SIG-M5 treated with dmso at 0.1 percent for 504 hours (cell line): ENCODE results near the gene VPS35.
"Not testable (repeated sequence)": the region's sequence is repeated elsewhere in the genome, so short reads cannot be mapped to it uniquely, and the experiment has no call there.

Experiments
- DNase-seq: peaks from one replicate; lab custom pipeline; 2025; ENCODE audit not compliant: unreplicated experiment; lab: John Stamatoyannopoulos, UW

Gene VPS35

DNA sequence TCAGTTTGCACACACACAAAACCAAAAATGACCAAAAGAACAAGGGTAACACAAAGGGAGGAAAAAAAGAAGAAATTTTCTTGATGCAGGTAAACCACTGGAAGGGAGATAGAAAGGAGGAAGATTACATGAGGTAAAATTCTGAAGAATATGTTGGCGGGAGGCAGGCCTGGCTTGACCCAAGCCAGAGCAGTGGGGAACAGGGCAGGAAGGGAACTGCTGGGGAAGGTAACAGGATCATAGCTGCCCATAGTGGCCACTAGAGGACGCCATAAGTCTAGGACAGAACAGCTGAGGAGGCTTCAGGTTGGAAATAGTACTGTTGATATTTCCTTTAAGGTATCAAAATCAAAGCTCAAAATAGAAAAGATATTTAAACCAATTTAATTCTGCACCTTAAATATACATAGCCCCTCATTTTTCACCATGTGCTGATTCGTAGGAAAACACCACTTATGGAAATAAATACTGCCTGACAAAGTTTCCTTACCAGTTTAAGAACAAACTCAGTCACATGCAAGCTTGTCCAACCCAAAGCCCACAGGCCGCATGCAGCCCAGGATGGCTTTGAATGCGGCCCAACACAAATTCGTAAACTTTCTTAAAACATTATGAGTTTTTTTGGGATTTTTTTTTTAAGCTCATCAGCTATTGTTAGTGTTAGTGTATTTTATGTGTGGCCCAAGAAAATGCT, 15.5 kb downstream of the VPS35 start:
- DNase-seq: peak; percentile 65

DNA sequence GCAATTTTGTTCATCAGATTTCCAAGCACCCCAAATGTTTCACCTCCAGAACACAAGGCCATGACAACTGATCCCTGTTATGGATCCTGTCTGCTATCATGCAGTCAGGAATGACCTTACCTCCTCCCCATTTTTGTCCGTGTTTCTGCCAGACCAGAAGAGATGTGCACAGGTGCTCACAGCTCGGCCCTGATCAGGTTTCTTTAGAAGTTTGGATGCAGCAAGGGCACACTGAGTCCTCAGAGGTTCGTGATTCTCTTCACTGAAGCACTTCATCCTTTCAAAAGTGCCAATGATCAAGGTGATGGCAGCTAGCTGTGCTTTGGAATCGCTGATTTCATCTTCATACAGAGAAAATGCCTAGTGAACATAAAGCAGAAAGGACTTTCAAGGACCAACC, 26.9 kb downstream of the VPS35 start:
- DNase-seq: no peak

DNA sequence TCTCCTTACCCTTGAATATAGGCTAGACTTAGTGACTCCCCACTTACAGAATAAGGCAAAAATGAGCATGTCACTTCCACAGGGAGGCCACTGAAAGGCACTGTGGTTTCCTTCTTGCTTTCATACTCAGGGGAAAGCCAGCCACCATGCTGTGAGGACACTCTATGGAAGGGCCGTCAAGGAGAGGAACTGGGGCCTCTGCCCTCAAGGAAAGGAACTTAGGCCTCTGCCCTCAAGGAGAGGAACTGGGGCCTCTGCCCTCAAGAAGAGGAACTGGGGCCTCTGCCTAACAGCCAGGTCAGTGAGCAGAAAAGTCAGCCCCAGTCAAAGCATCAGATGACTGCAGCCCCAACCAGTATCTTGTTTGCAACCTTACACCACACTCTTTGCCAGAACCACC, 30.1 kb downstream of the VPS35 start:
- peak; percentile 97 for DNase-seq

DNA sequence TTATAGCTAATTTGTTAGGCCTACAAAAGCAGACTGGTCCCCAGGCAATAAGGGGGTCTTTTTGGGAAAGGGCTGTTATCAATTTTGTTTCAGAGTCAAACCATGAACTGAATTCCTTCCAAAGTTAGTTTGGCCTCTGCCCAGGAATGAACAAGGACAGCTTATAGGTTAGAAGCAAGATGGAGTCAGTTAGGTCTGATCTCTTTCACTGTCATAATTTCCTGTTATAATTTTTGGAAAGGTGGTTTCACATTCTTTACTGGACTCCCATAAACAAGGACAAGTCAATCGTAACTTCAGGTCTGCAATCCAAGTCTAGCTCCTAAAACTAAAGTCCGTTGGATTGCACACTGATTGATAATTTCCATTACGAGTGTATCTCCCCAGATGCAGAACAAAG, 37.7 kb downstream of the VPS35 start:
- DNase-seq: no peak

DNA sequence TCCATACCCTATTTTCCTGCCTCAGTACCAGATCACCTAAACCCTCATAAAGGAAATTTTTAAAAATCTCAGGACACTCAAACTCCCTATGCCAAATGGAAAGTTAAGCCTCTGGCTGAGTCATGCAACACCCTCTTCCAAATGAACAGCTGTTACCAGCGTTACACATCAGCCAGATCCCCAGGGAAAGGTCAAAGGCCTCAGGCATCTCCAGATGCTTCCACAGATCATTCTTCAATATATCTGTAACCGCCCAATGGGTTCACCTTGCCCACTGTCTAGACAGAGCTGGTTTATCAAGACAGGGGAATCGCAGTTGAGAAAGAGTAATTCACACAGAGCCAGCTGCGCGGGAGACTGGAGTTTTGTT, 38.7 kb downstream of the VPS35 start:
- DNase-seq: no peak

DNA sequence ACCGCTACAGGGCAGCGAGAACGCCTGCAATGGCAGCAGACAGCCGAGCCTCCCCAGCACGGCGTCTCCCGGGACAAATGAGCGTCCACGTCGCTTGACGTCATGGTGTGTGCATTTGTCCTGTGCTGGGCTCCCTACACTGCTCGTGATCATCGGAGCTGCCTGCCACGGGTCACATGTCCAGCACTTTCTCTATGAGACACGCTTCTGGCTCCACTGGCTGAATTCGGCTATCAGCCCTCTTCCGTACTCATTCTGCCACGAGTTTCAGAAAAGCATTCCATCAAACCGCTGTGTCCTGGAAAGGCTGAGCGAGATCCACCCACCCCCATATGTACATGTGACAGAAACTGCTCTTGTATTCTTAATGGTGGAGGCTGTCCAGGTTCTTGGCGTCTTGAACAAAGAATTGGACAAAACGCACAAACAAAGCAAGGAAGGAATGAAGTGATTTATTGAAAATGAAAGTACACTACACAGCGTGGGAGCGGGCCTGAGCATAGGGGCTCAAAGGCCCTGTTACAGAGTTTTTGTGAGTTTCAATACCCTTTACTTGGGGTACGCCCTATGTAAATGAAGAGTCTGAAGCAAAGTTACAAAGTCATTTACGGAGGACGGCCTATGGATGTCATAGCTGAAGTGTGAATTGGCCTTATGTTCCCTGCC, 39.3 kb downstream of the VPS35 start:
- no peak for DNase-seq

DNA sequence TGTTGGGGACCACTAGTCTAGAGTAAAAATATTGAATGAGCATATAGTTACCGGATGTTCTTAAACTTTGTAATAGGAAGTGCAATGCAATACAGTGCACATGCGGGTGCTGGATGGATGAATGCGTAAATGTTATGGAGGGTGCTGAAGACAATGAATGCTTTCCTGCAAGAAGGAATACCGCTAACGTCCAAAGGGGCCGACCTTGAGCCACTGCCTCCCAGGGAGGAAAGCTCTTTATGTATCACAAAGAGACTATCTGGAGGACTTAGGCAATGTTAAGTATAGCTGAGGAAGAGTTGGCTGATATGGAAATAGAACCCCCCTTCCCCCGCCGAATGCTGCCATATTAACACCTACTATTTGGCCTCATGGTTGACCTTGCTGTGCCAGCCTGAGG, 40.3 kb downstream of the VPS35 start:
- DNase-seq: no peak

DNA sequence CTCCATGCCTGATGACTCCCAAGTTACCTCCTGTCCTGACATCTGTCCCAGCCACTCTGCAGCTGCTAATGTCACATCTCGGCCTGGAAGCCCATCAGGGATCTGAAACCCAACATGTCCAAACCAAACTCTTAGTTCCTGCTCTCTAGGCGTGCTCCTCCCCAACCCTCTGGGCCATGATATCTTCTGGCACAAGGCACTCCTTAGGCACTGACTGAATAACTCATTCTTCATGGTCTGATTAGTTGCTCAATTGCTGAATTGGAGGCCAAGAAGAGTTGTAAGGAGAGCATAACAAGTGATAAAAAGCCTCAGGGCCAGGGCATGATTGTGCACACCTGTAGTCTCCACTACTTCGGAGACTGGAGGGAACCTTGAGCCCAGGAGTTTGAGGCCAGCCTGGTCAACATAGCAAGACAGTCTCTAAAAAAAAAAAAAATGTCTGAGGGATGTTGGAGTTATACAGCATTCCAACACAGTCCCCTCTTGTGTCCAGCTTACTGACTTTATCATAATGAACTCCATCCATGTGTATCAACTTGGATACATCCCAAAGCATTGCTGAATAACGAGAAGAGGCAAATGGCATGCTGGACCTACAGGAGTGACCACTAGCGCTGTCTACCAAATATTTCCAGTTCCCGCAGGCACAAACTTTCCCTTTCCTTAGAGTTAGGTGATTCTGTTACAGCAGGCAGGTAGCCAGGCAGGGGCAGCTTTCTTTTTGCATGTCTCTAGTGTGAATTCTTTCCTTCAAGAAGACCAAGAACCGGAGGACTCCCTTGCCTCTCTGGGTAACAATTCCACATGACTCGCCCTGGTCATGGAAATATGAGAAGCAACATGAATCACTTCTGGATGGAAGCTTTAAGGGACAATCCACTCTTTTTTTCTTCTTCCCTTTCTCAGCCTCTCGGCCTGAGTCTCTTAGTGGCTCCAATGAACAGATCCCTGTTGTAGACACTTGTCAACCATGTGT, 49.7 kb downstream of the VPS35 start:
- no peak for DNase-seq

DNA sequence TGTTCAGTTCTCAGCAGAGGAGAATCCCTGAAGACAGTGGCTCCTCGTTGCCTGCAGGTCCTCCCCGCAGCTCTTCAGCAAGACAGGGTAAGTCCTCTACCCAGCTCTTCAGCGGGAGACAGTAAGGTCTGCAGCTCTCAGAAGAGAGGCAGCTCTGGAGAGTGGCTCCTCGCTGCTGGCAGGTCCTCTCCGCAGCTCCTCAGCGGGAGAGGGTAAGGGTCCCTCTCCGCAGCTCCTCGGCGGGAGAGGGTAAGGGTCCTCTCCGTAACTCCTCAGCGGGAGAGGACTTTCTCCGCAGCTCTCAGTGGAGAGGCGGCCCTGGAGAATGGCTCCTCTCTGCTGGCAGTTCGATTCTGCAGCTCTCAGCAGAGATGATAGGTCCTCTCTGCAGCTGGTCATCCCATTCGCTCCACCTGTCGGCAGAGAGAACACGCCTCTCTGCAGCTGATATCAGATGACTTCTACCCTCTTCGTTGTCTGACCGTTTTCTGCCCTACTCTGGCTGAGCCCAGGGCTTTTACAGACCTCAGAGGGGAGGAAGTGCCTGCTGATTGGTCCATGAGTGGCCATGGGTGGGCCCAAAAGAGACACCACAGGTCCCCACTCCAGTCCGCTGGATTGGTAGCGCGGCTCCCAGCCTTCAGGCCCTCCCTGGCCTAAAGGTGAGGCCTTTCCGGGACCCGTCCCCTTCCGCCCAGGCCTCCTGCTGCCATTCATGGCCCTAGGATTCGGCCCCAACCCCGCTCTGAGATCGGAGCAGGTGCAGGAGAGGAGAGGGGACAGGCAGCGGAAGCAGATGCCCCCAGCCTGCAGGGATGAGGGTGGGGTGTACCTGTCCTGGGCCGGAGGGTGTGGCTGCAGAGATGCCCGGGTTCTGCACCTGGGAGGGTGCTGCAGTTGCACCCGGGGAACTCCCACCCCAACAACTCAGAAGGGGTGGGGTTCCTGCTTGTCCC, 55.9 kb downstream of the VPS35 start:
- DNase-seq: no peak

DNA sequence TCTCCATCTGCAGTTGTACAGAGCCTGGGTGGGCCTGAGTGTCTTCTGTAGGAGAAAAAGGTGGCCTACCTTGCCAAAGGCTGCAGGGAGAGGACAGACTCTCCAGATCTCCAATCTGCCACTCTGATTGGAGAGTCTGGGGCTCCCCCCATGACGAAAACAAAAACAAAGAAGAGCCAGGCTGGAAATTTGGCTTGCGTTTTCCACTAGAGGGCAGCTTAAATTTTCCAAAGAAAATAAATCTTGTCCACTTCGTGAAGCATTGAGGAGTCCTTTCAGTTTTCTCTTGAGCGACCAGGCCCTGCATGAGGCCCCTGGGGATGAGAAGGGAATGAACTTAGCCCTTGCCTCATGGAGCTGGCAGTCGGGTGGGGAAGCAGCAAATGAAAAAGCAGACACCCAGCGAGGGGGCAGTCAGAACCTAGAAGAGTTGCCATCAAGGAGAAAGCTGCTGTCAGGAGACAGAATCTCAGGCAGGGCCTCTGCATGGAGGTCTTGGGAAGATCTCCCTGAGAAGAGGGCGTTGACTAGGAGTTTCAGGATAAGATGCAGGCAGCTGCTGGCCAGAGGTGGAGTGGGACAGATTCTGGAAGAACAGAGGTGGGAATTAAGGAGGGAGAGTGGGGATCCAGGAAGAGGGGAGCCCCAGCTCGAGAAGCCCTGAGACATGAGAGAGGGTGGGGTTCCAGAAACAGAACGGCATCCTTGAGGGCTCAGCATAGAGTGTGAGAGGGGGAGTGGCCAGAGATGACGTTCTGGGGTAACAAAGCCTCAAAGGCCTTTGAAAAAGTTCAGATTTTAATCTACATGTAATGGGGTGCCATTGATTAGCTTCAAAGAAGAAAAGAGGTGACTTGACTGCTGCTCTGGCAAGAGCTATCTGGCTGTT, 59.4 kb downstream of the VPS35 start:
- DNase-seq: peak; percentile 35

DNA sequence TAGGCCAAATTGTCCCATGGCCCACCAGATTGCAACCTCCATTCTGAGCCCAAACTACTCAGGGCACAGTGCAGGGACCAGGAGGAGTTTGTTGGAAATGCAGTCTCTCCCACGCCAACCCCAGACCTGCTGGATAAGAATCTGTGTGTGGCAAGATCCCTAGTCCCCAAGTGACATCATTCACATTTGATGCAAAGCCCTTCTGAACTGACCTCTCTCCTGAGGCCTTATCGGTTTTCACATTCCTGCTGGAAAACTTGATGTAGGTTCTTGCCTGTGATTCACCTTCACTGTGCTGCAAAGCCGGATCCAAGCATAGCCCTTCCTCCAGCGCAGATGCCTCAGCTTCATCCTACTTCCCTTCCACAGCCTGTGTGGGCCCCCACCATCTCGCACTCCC, 61.2 kb downstream of the VPS35 start:
- no peak for DNase-seq

DNA sequence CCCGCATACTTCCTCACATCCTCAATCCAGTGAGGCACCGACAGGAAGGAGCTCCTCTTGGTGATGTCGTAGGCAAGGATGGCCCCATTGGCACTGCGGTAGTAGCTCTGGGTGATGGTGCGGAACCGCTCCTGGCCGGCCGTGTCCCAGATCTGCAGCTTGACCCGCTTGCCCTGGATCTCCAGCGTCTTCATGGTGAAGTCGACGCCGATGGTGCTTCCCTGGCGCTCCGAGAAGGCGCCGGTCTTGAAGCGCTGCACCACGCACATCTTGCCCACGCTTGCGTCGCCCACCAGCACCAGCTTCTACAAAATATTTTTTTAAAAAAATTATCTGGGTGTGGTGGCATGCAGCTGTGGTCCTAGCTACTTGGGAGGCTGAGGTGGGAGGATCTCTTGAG, 62.3 kb downstream of the VPS35 start:
- not testable (repeated sequence) for DNase-seq

DNA sequence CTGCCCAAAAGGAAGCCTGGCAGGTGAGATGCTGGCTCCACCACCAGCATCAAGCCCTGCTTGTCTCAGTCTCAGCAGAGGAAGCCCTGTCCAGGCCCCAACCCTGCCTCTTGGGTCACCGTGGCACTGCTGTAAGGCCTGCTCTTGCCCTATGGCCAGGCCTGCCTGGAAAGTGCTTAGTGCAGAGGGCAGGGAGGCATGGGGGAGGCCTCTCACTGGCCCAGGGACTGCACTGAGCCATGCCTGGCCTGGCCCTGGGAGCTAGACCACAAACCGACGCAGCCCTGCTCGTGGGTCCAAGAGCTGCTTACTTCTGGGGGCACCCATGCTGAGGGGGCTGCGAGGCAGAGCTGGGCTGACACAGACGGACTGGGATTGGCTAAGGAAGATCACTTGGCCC, 64.1 kb downstream of the VPS35 start:
- DNase-seq: not testable (repeated sequence)

DNA sequence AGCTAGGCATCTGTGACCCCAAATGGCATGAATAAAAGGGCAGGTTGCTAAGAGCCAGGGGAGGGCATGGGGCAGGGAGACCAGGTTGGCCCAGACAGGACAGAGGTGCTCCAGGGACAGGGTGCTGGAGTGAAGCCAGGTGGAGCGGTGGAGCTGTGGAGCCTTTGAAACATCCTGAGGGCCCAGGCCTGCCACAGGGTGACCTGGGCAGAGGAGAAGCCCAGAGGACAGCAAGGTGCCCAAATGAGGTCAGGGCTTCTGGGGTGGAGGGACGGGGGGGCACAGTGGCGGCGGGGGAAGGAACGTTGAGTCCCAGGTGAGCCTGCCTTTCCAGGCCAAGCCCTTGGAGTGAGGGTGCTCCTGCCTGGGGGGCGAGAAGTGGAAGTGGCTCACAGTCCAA, 65.3 kb downstream of the VPS35 start:
- not testable (repeated sequence) for DNase-seq

DNA sequence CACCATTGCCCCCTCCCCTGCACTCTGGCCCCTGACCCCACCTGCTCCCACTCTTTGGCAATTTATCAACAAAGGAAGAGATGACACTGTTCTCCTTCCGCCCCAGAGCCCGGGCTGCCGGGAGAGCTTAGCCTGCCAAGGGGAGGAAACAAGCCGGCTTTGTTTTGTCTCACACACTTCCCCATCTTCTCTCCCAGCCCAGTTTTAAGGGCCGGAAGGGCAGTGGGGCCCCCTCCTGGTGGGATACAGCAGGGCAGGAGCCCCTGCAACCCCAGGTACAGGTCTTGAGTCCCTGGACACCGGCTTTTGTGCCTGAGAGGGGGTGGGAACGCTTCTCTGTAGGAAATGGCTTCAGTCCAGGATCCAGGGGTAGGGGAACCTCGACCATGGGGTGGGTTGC, 65.7 kb downstream of the VPS35 start:
- not testable (repeated sequence) for DNase-seq

DNA sequence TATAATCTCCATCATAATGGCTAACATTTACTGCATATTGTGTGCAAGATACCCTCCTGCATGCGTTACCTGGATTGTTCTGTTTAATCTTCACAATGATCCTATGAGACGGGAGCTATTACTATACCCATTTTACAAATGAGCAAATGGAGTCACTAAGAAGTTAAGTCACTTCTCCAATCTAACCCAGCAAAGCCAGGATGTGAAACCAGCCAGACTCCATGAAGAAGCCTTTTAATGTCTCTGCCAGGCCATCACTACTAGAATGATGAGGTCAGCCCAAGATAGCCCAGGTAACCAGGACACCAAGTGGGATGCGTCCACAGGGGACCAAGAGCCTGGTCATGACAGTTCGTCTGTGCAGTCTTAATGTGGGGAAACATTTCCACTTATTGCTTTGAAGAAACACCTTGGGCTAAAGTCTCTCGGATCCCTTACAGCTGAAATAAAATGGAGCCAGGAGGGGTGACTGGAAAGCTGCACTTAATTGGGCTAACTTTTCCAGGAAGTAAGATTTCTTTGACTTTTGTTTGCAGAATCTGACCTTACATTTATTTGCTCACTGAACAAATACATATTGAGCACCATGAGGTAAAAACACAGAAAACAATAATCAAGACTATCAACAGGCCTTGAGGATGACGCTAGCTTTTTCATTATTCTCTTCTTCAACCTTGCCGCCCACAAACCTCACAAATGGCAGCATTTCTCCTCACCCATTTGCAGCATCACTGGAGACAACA, 66.9 kb downstream of the VPS35 start:
- DNase-seq: no peak

DNA sequence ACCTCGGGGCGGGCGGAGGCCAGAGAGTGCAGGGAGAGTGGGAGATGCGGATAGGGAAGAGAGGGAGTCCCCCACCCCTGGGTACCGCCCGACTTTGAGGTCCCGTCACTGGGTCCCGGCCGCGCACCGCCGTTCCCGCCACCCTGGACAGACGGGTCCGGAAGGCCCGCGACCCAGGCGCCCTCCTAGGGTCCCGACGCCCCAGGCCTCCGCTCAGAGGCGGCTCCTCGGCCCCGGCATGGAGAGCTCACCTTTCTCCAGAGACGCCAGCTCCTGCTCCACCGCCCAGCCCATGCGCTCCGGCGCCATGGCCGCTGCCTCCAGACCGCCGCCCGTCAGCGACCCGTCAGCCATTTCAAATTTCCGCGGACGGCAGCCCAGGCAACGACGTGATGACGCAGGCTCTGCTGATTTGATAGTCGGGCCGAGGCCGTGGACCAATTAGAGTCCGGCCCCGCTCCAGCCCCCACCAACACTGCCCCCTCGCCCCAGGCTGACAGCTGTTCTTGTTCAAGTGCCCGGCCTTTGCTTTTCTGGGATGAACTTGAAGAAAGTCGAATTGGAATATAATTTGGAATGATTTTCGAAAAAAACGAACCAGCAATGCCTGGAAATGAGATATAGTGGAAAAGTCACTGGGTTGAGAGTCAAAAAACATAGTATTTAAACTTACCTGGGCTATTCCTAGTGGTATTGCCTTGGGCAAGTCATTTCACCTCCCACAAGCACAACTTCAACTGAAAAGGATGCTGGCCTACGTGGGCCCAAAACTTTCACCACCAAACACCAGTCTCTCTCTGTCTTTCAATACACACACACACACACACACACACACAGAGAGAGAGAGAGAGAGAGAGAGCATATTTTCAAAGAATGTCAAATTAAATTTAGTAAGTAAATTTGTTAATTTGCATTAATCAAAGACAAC, 67.7 kb downstream of the VPS35 start, which contains the start of gene SHCBP1:
Gene SHCBP1, minus strand, starts transcription at position 374 of the 928 bp plus-strand sequence. Its CDS starts 20 bp downstream, at position 354.
- DNase-seq: peak; percentile 86
